GM12878 (cell line): Measurements from ENCODE around the gene IL4I1. TPM values are rescaled to one million over a fixed set of nuclear protein-coding genes. Genes with fewer than 3 reads are reported as not detected.

Experiments
- CEBPZ ChIP-seq: fragments of 150-350 bp; IDR thresholded peaks from 2 replicates; pipeline ENCODE4 v1.6.1; 2016; ENCODE audit warnings: low read depth, low read length
- CTCF ChIP-seq, 3 experiments: IDR thresholded peaks in 2 of 3; conservative IDR thresholded peaks in 1 of 3; 2 replicates each; pipeline ENCODE4 v1.5.1; 2011; ENCODE audit warnings: low read depth in 3 of 3, low read length in 3 of 3, mild to moderate bottlenecking in 3 of 3, control low read depth in 2 of 3, moderate library complexity in 2 of 3, inconsistent platforms in 1 of 3, mixed read lengths in 1 of 3; ENCODE audit not compliant: control insufficient read depth in 2 of 3, insufficient read depth in 1 of 3; ENCODE audit errors: extremely low read depth in 1 of 3
- CUX1 ChIP-seq: IDR thresholded peaks from 2 replicates; pipeline ENCODE4 v1.6.1; 2012; ENCODE audit warnings: improper control_type of control experiment, low read depth, low read length; ENCODE audit not compliant: insufficient replicate concordance
- EED ChIP-seq: sonication (generic); IDR thresholded peaks from 2 replicates; pipeline ENCODE4 v1.6.1; 2016; ENCODE audit warnings: antibody characterized with exemption, low read depth
- FOXK2 ChIP-seq: fragments of 450-650 bp; IDR thresholded peaks from 2 replicates; pipeline ENCODE4 v1.6.1; 2017; ENCODE audit warnings: mild to moderate bottlenecking, moderate library complexity
- GABPA ChIP-seq: IDR thresholded peaks from 2 replicates; pipeline ENCODE4 v1.6.1; 2014; ENCODE audit warnings: antibody characterized with exemption, low read depth, mild to moderate bottlenecking, inconsistent platforms
- IRF5 ChIP-seq: fragments of 450-650 bp; IDR thresholded peaks from 2 replicates; pipeline ENCODE4 v1.6.1; 2017; ENCODE audit warnings: borderline replicate concordance
- KLF5 ChIP-seq: fragments of 450-650 bp; IDR thresholded peaks from 2 replicates; pipeline ENCODE4 v1.6.1; 2014; ENCODE audit warnings: mild to moderate bottlenecking; ENCODE audit not compliant: partially characterized antibody
- MLLT1 ChIP-seq: fragments of 450-650 bp; IDR thresholded peaks from 2 replicates; pipeline ENCODE4 v1.6.1; 2016; ENCODE audit warnings: mild to moderate bottlenecking
- MTA3 ChIP-seq: IDR thresholded peaks from 2 replicates; pipeline ENCODE4 v1.6.1; 2012; ENCODE audit warnings: low read length, inconsistent platforms, borderline replicate concordance
- NBN ChIP-seq: fragments of 450-650 bp; IDR thresholded peaks from 2 replicates; pipeline ENCODE4 v1.6.1; 2016
- POU2F2 ChIP-seq: IDR thresholded peaks from 3 replicates; pipeline ENCODE4 v1.6.1; 2011; ENCODE audit warnings: low read depth, mild to moderate bottlenecking, low read length, borderline replicate concordance
- RAD21 ChIP-seq: IDR thresholded peaks from 2 replicates; pipeline ENCODE4 v1.6.1; 2011; ENCODE audit warnings: mild to moderate bottlenecking, low read depth, low read length, moderate library complexity; ENCODE audit not compliant: insufficient read depth
- RB1 ChIP-seq: fragments of 450-650 bp; formaldehyde crosslinking; IDR thresholded peaks from 2 replicates; pipeline ENCODE4 v1.6.1; 2017; ENCODE audit warnings: mild to moderate bottlenecking, borderline replicate concordance
- TBL1XR1 ChIP-seq: IDR thresholded peaks from 2 replicates; pipeline ENCODE4 v1.6.1; 2012; ENCODE audit warnings: low read depth, low read length, improper control_type of control experiment
- ZNF207 ChIP-seq: fragments of 450-650 bp; IDR thresholded peaks from 2 replicates; pipeline ENCODE4 v1.6.1; 2014; ENCODE audit warnings: antibody characterized with exemption, mild to moderate bottlenecking, borderline replicate concordance
- polyA plus RNA-seq, 11 experiments: library from polyadenylated mRNA; depleted of rRNA in 4 of 11; unstranded in 6 of 11; stranded (reverse) in 5 of 11; fragments of >200 nt; fragmentation: Nextera tagmentation in 4 of 11; fragmentation: Illumina TruSeq in 1 of 11; extraction: Ambion mirVana in 4 of 11; extraction: Trizol in 1 of 11; gene quantifications; 1 replicate in 1 of 11; 2 replicates in 10 of 11; pipeline versions ENCODE4 v1.2.1 to v1.2.3, GENCODE V29; 2011 to 2016; ENCODE audit warnings: inconsistent platforms in 2 of 11, missing spikeins in 2 of 11, low read depth in 1 of 11
- total RNA-seq, 4 experiments: library from RNA; depleted of rRNA in 3 of 4; stranded (reverse); fragments of >200 nt in 3 of 4; fragmentation: Illumina TruSeq in 1 of 4; extraction: Trizol in 1 of 4; gene quantifications; 2 replicates each; pipeline versions ENCODE4 v1.2.1 to v1.2.3, GENCODE V29; 2013 to 2021

Gene IL4I1
- total and polyA plus RNA-seq, 10 of the 15 experiments (the other 5 are each of a cell fraction or from before 2014, with no cell fraction given): 0.62 to 83.8 (median 42.8) TPM

- TF ChIP-seq CUX1 (no peak), TBL1XR1 (no peak), MLLT1 (no peak), POU2F2 (peak; percentile 20; the same call in 1 of the 3 replicates), GABPA (no peak), CEBPZ (no peak), RAD21 (peak; percentile 94), NBN (0 out of 2 replicates have a peak, but pooled peaks have one; percentile 25), RB1 (no peak), FOXK2 (no peak), EED (no peak), KLF5 (no peak), ZNF207 (0 out of 2 replicates have a peak, but pooled peaks have one; percentile 54), IRF5 (no peak), CTCF (IDR thresholded peaks at IDR 0.05 in 2 of 3, conservative IDR thresholded peaks at IDR 0.05 in 1 of 3; ENCODE audit: control insufficient read depth in 2 of 3, extremely low read depth in 1 of 3, insufficient read depth in 1 of 3, low read depth in 3 of 3, low read length in 3 of 3) (peak; percentile 92 to 98 (median 93)), MTA3 (no peak)
These were observed 41.2 kb upstream of the IL4I1 start (continued) for GRCh38 chr19:49937750-49938381.
